BLaER1 (cell line): Measurements from ENCODE around the gene CFAP99.
A peak's percentile ranks its signal among the peaks of the same experiment; 100 is the strongest.

ENCODE experiments used
- H3K27ac ChIP-seq: shearing (Covaris generic); formaldehyde crosslinking; 2 replicates; pipeline ENCODE4 v1.8.1; 2022
- H3K27me3 ChIP-seq: shearing (Covaris generic); formaldehyde crosslinking; 2 replicates; pipeline ENCODE4 v1.8.1; 2022
- H3K36me3 ChIP-seq: shearing (Covaris generic); formaldehyde crosslinking; 2 replicates; pipeline ENCODE4 v1.8.1; 2022
- H3K4me1 ChIP-seq: shearing (Covaris generic); formaldehyde crosslinking; 2 replicates; pipeline ENCODE4 v1.8.1; 2022
- H3K4me2 ChIP-seq: shearing (Covaris generic); formaldehyde crosslinking; 2 replicates; pipeline ENCODE4 v1.8.1; 2022
- H3K4me3 ChIP-seq: shearing (Covaris generic); formaldehyde crosslinking; 2 replicates; pipeline ENCODE4 v1.8.1; 2022
- H3K9ac ChIP-seq: shearing (Covaris generic); formaldehyde crosslinking; 2 replicates; pipeline ENCODE4 v1.8.1; 2022
- H3K9me3 ChIP-seq: shearing (Covaris generic); formaldehyde crosslinking; 2 replicates; pipeline ENCODE4 v1.8.1; 2022
- H4K20me1 ChIP-seq: shearing (Covaris generic); formaldehyde crosslinking; 2 replicates; pipeline ENCODE4 v1.8.1; 2022
- Cebpa-rat ChIP-seq: shearing (Covaris generic); IDR thresholded peaks from 2 replicates; pipeline ENCODE4 v1.8.1; 2022

The CFAP99 gene

GRCh38 chr4:2393353-2394270, 25.1 kb upstream of the CFAP99 start:
- H3K4me3 ChIP-seq: no peak overlapping the region
- H3K9ac ChIP-seq: no peak overlapping the region
- no peaks in the 10 kb centered on the region for H3K36me3 ChIP-seq
- H3K27ac ChIP-seq: no peak overlapping the region
- peak overlapping the region; percentile 64 for H3K4me2 ChIP-seq
- no peak for TF ChIP-seq Cebpa-rat
- peaks cover 67% of the 10 kb centered on the region for H3K27me3 ChIP-seq
- no peaks in the 10 kb centered on the region for H4K20me1 ChIP-seq
- H3K9me3 ChIP-seq: no peaks in the 10 kb centered on the region
- peaks cover 18% of the 10 kb centered on the region for H3K4me1 ChIP-seq

DNA sequence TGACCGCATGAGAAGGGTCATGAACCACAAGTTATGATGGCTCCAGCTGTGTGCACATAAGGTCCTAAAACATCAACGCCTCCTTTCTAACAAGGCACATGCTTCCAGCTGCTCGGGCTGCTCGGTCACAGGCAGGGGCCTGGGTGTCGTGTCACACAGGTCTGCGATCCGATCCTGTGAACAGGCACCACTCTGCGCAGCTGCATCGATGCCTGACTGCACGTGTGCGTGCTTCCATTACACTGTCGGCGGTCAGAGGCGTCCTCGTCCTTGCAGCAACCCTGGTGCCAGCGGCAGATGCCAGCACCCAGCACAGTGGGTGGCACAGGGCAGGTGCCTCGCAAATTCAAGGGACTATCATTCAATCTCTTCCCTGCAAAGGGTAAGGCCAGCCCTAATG, 24.2 kb upstream of the CFAP99 start:
- Histone ChIP-seq H3K27ac (no peak overlapping the region), H4K20me1 (no peaks in the 10 kb centered on the region), H3K9me3 (no peaks in the 10 kb centered on the region), H3K4me3 (no peak overlapping the region), H3K9ac (no peak overlapping the region), H3K27me3 (peaks cover 61% of the 10 kb centered on the region), H3K4me2 (no peak overlapping the region), H3K36me3 (no peaks in the 10 kb centered on the region), H3K4me1 (peaks cover 18% of the 10 kb centered on the region)
- TF ChIP-seq Cebpa-rat: no peak

- Histone ChIP-seq H3K27me3 (peaks cover 61% of the 10 kb centered on the region), H3K27ac (no peak overlapping the region), H3K9ac (no peak overlapping the region), H4K20me1 (no peaks in the 10 kb centered on the region), H3K4me1 (peaks cover 18% of the 10 kb centered on the region), H3K4me3 (no peak overlapping the region), H3K4me2 (no peak overlapping the region), H3K36me3 (no peaks in the 10 kb centered on the region), H3K9me3 (0 out of 2 replicates have a peak, but pooled peaks cover 4% of the 10 kb centered on the region)
- TF ChIP-seq Cebpa-rat: no peak
Measured at GRCh38 chr4:2395038-2395437, 23.7 kb upstream of the CFAP99 start.

DNA sequence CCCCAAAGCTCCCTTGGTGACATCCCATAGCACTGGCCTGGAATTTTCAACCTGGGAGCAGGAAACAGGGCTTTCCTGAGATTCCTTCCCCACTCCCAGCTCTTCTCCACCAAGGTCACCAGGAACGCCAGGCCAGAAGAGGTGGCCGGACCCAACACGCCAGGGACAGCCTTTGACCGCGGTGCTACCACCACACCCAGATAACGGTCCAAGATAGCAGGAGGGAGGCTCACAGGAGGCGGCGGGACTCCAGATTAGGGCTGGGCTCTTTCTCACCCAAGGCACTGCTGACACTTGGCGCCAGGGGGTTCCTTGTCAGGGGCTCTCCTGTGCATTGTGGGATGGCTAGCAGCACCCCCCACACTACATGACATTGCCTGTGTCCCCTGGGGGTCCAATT, 23.2 kb upstream of the CFAP99 start:
- Histone ChIP-seq H4K20me1 (no peaks in the 10 kb centered on the region; the same call in 1 of the 2 replicates), H3K9ac (no peak overlapping the region)

GRCh38 chr4:2396781-2397368, 21.9 kb upstream of the CFAP99 start:
- Histone ChIP-seq H3K4me2 (no peak overlapping the region), H3K9me3 (peaks cover 15% of the 10 kb centered on the region; the same call in 1 of the 2 replicates), H4K20me1 (peaks cover 8% of the 10 kb centered on the region; the same call in 1 of the 2 replicates), H3K4me1 (peaks cover 11% of the 10 kb centered on the region), H3K9ac (no peak overlapping the region), H3K36me3 (no peaks in the 10 kb centered on the region), H3K27ac (no peak overlapping the region), H3K4me3 (no peak overlapping the region), H3K27me3 (peaks cover 61% of the 10 kb centered on the region)
- no peak for TF ChIP-seq Cebpa-rat

More for the DNA sequence above, 23.2 kb upstream of the CFAP99 start:
- H3K27me3 ChIP-seq: peaks cover 61% of the 10 kb centered on the region
- no peak overlapping the region for H3K27ac ChIP-seq
- H3K4me2 ChIP-seq: no peak overlapping the region
- TF ChIP-seq Cebpa-rat: no peak
- H3K4me1 ChIP-seq: peaks cover 17% of the 10 kb centered on the region
- peaks cover 9% of the 10 kb centered on the region; the same call in 1 of the 2 replicates for H3K9me3 ChIP-seq
- no peaks in the 10 kb centered on the region for H3K36me3 ChIP-seq
- H3K4me3 ChIP-seq: no peak overlapping the region

DNA sequence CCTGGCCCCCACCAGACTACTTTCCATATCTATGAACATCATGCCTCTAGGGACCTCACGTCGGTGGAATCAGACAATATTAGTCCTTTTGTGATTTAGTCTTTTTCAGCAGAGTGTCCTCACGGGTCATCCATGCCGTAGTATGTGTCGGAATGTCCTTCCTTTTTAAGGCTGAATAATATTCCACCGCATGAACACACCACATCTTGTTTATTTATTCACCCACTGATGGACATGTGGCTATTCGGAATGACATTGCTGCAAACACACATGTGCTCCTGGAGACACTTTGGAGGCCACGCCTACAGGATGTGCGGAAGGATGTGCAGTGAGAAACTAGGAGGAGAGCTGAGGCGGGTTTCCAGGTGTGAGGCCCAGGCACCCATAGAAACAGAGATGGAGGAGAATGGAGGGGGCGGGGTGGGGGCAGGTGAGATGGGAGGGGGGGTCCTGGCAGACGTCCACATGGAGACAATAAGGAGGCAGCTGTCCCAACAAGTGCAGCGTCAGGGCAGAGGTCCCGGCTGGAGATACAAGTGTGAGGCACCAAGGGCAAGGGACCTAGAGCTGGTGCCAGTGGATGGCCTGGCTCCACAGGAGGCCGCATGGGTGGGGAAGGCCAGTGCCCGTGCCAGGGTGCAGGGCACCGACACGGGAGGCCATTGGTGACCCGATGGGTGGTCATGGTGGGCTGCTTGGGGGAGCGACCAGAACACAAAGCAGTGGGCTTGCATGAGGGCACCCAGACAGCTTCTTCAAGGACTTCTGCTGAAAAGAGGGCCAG, 21.0 kb upstream of the CFAP99 start:
- H3K4me1 ChIP-seq: peaks cover 11% of the 10 kb centered on the region
- H3K27me3 ChIP-seq: peaks cover 61% of the 10 kb centered on the region

GRCh38 chr4:2399216-2399615, 19.5 kb upstream of the CFAP99 start:
- Histone ChIP-seq H3K4me1 (peaks cover under 1% of the 10 kb centered on the region; the same call in 1 of the 2 replicates), H3K9me3 (peaks cover 15% of the 10 kb centered on the region; the same call in 1 of the 2 replicates), H3K4me3 (no peak overlapping the region), H3K36me3 (no peaks in the 10 kb centered on the region), H3K27ac (no peak overlapping the region), H3K27me3 (peaks cover 58% of the 10 kb centered on the region), H3K9ac (no peak overlapping the region), H4K20me1 (peaks cover 19% of the 10 kb centered on the region; the same call in 1 of the 2 replicates), H3K4me2 (no peak overlapping the region)
- no peak for TF ChIP-seq Cebpa-rat

More for the DNA sequence above, 21.0 kb upstream of the CFAP99 start:
- Histone ChIP-seq H3K27ac (no peak overlapping the region), H3K9ac (no peak overlapping the region), H3K4me2 (no peak overlapping the region), H3K4me3 (no peak overlapping the region), H4K20me1 (peaks cover 13% of the 10 kb centered on the region; the same call in 1 of the 2 replicates), H3K9me3 (peaks cover 15% of the 10 kb centered on the region; the same call in 1 of the 2 replicates), H3K36me3 (no peaks in the 10 kb centered on the region)
- TF ChIP-seq Cebpa-rat: no peak

- Histone ChIP-seq H3K36me3 (no peaks in the 10 kb centered on the region), H3K9ac (no peak overlapping the region), H3K4me1 (no peaks in the 10 kb centered on the region), H3K27ac (no peak overlapping the region), H4K20me1 (peaks cover 19% of the 10 kb centered on the region; the same call in 1 of the 2 replicates), H3K4me3 (no peak overlapping the region), H3K9me3 (peaks cover 15% of the 10 kb centered on the region; the same call in 1 of the 2 replicates), H3K27me3 (peaks cover 53% of the 10 kb centered on the region), H3K4me2 (no peak overlapping the region)
- TF ChIP-seq Cebpa-rat: no peak
Measured at GRCh38 chr4:2399631-2400190, 19.0 kb upstream of the CFAP99 start.
